GM21360 (cell line): ENCODE data around the gene CLIC2.

Source experiments
- ATAC-seq: cut with Tn5 transposase; IDR thresholded peaks from one replicate; pipeline ENCODE4 v1.9.1; 2021; ENCODE audit warnings: mild to moderate bottlenecking, moderate library complexity; ENCODE audit not compliant: unreplicated experiment

CLIC2 gene

DNA sequence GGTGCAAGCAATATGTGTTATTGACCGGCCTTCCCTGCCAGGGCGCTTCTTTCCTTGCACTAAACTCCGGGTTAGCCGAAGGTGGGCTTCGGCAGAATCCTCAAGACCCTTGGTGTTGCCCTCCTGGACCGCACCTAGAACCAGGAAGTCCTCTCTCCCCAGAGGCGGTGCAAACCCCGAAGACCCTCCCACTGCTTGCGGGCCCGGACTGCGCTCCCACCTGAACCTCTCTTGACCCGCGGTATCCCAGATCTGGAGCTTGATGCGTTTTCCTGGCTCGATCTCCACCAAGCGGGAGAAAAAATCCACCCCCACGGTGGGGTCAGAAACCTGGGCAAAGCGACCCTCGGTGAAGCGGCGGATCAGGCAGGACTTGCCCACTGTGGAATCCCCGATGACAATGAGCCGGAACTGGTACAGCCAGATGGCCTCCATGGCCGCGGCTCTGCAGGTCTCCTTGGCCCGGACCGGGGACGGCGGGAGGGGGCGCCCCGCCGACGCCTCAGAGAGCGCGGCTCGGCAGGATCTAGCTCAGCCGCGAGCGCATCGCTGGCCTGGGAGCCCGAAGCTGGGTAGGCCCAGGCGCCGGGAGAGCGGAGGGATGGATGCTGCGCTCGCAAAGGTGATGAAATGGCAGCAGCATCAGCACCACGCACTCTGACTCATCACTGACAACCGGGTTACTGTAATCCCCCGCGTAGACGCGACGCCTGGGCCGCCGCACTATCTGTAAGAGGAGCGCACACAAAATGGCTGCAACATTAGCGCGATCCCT lies 70.4 kb downstream of the CLIC2 start, which contains the start of gene RAB39B:
Gene RAB39B, minus strand, starts transcription at position 638 of the 775 bp plus-strand sequence. Its CDS starts 203 bp downstream, at position 435.
- peak; percentile 83 for ATAC-seq

DNA sequence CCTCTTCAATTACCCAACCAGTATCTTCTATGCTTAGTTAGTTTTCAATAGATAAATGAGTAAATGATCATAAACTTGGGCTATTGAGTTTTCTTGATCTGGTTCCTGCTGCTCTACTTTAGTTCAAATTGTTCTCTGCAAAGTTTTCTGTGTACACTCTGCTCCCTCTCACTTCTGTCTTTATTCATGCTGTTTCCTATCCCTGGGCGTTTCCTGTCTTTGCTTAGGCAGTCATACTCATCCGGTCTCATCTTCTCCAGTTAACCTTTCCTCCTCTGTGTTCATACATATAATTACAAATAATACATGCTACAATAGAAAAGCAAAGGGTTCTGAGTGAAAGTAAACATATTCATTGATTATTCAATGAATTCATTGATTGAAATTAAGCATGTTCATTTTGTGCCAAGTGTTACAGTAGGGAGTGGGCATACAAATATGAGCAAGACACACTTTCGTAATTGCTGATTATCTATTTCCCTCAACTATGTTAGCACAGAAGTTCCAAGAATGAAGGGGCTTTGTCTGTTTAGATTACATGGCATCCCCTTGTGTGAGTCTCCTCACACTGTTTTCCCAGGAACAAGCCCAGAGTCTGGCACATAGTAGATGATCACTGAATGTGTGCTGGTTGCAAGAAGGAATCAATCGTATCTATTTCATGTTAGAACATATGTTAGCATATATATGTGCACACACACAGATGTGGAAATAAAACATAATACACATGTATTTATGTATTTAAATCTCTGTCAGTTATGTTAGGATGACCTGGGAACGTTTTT lies 71.3 kb downstream of the CLIC2 start:
- no peak for ATAC-seq

DNA sequence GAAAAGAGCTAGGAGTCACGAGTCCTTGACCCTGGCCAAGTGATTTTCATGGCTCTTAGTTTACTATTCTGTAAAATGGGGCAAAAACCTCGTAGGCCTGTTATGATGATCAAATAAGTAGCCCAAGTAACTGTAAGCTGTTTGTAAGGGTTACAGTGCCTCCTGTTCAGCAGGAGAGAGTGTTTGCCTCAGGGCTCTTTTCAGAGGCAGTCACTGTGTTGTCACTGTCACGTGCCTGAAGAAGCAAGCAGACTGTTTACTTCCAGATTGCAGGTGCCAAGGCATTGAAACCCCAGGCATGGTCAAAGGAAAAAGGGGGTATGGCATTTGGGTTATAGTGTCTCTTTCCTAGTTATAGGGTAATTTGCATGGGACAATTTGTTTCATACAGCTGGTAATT lies 74.7 kb downstream of the CLIC2 start:
- ATAC-seq: no peak

DNA sequence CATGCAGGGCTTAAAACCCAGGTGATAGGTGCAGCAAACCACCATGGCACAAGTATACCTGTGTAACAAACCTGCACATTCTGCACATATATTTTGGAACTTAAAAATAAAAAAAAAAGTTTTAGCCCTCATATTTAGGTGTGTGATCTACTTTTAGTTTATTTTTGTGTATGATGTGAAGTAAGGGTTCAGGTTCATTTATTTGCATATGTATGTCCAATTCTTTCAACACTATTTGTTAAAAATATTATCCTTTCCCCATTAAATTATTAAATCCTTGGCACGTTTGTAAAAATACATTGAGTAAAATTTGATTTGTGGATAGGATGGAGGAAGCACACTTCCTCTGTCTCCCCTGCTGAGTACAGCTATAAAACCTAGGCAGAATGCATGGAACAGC lies 83.0 kb downstream of the CLIC2 start:
- ATAC-seq: no peak

DNA sequence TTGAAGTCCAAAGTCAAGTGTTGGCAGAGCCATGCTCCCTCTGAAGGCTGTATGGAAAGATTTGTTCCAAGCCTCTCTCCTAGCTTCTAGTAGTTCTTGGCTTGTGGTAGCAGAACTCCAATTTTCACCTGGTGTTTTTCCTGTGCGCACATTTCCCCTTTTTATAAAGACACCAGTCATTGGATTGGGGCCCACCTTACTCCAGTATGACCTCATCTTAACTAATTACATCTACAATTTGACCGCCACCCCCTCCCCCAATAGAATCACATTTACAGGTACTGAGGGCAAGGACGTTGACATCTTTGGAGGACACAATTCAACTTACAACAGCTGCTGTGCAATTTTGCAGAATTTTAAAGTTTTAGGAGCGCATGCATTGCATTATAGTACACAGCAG lies 86.9 kb downstream of the CLIC2 start:
- no peak for ATAC-seq

DNA sequence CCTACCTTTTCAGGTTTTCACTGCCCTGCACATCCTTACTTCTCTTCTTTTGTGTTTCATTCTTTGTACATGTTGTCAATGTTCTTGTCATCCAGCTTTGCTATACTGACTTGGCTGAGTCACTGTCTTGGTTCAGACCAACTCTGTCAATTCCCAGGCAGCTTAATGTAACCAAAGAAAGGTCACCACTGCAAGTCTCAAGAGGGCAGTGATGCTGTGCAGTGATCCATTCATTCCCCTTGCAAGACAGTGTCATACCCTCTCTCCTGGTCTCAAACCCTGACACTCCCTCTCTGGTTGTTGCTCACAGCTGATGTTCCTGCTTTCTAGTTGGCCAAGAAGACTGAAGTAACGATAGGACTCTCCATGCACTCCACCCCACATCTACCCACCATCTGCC lies 87.7 kb downstream of the CLIC2 start:
- no peak for ATAC-seq

DNA sequence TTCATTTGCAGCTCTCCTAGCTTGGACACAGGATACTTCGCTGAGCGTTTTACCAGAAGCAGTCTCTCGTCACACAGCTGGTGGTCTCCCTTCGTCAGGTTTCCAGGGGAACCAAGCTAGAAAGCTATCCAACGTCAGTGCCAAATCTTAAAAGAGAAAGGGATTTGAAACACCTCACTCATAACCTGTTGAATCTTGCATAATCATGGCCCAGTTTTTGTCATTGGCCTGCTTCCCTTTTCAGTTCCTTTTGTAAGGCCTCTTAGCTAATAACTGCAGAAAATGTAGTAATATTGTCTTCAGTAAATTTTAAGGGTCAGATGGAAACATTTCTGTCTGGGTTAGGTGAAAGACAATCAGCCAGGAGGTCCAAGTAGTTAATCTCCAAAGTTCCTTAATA lies 92.1 kb downstream of the CLIC2 start:
- ATAC-seq: no peak

DNA sequence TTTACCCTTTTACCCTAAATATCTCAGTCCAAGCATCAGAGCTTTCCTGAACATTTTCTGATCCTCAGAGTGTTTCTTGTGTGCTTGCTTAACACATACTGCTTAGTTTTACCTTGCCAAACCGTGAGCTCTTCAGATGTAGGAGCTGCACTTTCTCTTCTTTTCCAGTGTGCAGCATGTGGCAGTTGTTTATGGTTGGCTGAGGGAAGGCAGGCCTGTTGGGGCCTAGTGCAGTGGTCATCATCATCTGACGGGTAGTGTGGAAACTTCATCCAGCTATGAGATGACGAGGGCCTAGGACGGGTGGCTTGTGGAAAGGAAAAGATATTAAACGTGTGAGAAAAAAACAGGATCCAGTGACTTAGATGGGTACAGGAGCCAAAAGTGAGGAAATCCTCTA lies 96.7 kb downstream of the CLIC2 start:
- ATAC-seq: no peak

DNA sequence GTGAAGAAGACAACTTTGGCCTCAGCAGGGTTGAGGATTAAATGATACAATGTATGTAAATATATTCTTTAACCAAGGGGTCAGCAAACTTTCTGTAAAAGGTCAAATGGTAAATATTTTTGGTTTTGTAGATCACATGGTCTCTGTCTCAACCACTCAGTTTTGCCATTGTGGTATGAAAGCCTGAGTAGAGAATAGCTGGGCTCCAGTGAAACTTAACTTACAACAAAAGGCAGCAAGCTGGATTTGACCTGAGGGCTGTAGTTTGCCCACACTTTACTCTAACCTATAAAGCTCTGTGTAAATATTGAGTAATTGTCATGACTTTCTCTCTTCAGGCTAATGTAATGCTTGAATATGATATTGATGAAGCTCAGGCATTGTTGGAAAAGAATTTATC lies 98.5 kb downstream of the CLIC2 start:
- no peak for ATAC-seq

DNA sequence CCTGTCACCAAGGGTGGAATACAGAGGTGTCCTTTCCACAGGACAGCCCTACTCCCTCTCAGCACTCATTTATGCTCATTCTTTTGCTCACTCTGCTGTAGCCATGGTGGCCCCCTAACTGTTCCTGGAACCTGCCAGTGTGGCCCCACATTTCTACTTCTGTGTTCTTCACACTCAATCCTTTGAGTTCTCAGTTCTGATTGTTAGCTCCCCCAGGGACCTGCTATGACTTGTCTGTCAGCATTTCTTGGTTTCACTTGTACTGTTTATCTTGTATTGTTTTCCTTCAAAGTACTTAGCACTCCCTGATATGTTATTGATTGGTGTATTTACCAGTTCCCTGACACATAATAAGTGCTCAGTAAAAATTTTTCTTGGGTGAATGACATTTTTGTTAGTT lies 103.3 kb downstream of the CLIC2 start:
- ATAC-seq: peak; percentile 84
